NCI-H2029 treated with DMSO at 0.1 percent for 48 hours (cell line): ENCODE measurements around the gene RRP36.
"Not testable (repeated sequence)": the region's sequence is repeated elsewhere in the genome, so short reads cannot be mapped to it uniquely, and the experiment has no call there.

Experiments used
- DNase-seq: peaks from one replicate; lab custom pipeline; 2025; lab: John Stamatoyannopoulos, UW

The RRP36 gene

DNA sequence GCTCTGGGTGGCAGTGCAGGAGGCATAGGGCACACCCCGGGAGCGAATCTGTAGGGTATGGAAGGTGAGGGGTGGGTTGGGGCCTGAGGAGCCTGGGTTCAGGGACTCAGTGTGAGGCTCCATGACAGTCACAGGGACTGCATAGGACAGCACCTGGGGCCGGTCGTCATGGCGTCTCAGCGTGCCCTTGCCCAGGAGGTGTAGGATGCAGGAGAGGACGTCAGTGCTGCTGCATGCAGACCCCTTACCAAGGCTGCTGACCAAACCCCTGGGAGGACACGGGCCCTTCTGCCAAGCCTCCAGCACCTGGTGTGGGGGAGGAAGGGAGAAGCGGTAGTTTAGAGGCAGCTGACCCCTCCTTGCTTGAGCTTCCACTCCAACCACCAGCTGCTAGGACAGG, 16.3 kb downstream of the RRP36 start:
- DNase-seq = no peak

DNA sequence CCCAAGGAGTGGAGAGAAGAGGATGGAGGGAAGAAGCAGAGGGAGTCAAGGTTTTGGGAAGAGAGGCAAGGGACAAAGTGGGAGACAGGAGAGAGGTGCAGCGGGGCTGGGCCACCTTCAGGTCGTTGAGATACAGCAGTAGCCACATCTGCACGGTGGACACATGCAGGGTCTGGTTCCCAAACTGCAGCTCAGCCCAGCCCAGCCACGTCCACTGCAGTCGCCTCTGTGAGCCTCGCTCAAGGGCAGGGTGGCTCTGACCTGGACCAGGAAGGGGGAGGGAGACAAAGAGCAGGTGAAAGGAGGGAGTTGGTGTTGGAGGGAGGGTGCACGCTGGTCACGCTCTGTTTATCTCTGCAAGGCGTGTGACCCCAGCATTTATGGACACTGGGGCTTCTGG, 17.3 kb downstream of the RRP36 start:
- no peak for DNase-seq

DNA sequence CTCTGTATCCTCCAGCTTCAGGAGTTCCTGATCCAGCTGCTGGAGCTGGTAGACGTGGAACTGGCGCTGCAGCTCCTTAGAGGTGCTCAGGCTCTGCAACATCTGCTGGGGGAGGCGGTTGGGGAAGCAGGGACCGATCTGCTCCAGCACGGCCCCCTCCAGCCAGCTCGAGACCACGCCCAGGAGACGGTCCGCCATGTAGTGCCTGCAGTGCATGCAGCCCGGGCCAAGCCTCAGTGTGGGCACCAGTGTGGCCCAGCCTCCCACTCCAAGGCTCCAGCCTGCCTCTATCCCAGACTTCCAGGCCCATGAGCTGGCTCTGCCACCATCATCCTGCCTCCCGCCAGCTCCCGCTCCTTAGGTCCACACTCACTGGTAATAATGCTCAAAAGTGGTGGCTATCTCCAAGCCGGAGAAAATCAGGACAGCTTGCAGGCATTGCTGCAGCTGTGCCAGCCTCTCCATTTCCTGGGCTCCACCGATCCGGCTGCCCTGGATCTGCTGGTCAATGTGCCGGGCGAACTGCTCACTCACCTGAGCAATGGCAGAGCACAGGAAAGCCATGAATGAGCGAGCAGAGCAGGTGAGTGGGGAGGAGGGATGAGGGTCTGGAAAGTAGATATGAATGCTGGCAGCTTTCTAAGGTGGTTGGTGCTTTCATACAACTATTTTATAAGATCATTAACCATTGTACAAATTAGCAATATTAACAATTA, 19.3 kb downstream of the RRP36 start:
- no peak for DNase-seq

DNA sequence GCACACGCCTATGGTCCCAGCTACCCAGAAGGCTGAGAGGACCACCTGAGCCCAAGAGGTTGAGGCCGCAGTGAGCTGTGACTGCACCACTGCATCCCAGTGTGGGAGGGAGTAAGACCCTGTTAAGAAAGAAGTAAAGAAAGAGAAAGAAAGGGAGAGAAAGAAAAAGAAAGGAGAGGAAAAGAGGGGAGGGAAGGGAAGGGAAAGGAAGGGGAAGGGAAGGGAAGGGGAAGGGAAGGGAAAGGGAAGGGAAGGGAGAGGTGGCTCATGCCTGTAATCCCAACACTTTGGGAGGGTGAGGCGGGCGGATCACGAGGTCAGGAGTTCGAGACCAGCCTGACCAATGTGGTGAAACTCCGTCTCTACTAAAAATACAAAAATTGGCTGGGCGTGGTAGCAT, 20.1 kb downstream of the RRP36 start:
- DNase-seq = not testable (repeated sequence)

DNA sequence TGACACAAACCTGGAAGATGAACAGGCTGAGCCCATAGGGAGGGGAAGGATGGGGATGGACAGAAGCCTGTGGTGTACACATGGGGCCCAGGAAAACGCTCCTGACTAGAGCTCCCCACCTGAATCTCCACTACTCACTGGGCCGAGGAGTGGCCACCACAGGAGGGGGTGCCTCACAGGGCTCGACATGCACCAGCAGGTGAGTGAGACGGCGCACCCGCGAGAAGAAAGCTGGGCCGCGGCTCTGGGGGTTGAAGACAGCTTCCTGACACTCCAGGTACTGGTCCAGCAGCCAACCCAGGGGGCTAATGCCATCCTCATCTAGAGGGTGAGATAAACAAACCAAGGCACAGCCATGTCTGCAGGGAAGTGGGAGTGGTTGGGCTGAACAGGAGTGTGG, 21.9 kb downstream of the RRP36 start:
- DNase-seq = no peak

DNA sequence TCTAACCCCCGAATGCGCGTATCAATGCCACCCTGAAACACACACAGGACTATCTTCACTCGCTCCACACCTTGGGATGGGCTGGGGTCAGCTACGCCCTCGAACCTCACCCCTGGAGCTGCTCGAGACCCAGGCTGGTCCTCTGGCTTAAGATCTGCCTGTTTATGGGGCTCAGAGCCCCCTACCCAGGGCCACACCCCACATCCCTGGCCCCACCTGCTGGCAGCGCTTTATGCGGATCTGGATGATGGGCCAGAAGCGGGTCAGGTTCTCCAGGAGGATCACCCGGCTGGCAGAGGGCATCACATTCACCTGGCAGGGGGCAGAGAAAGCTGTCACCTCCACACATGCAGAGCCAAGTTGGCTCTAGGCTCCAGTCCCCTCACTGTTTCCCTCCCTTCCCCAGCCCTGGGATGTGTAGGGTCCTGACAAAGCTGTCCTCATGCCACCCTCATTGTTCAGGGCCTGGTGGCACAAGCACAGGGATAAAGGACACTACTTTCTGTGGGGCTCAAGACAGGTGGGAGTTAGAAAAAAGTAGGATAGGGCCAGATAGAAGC, 24.0 kb downstream of the RRP36 start:
- DNase-seq = no peak

DNA sequence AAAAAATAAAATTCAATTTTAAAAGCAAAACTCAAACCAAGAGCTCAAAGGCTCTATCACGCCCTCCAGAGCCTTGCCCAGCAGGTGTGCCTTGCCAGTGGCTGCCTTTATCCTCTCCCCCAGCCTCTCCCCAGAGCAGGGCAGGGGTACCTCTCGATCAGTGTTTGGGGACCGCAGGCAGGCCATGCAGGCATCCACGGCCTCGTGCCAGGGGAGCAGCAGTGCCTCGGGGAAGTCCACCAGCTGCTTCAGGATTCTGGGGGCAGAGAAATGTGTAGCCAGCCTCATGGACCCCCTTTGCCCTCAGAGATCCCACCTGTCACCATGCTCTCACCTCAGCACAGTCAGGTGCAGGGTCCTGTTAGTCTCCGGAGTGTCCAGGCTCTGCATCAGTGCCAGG, 26.6 kb downstream of the RRP36 start:
- no peak for DNase-seq

DNA sequence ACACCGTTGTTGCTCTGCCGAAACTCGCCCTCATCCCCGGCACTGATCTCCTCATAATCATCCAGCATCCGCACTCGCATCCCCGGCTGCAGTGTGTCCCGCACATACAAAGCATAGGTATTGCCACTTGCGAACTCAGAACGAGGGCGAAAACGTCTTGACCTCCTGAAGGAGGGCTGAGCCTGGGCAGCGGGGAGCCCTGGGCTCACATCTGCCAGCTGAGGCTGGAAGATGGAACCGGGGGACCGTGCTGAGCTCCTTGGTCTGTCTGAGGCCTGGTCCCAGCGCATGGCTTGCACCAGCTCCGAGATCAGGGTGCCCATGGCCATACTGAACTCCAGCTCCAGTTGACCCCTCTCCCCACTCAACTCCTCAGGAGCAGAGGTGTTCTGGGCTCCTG, 29.6 kb downstream of the RRP36 start:
- no peak for DNase-seq

DNA sequence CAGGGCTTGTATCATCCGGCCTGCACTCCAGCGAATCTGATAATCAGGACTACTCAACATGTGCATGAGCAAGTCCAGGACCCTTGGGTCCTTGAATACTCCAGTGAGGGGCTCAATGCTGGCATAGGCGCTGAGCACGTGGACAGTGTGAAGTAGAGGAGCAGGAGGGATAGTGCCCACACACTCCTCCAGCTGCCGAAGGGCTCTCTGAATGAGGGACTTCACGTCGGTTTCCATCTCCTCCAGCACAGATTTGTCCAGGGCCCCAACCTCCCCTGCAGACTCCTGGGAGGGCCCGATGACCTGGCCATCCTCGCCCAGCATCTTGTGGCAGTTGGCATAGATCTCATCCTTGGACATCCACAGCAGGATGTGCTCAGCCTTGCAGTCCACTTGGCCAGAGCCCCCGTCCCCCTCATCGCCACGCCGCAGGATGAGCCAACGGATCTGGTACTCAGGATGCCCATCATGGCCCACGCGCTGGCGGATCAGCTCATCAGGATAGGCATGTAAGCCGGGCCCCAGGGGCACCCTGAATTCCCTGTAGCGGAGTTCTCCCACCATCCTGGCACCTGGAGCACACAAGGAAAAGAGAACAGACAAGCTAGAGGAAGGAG, 30.9 kb downstream of the RRP36 start:
- no peak for DNase-seq

DNA sequence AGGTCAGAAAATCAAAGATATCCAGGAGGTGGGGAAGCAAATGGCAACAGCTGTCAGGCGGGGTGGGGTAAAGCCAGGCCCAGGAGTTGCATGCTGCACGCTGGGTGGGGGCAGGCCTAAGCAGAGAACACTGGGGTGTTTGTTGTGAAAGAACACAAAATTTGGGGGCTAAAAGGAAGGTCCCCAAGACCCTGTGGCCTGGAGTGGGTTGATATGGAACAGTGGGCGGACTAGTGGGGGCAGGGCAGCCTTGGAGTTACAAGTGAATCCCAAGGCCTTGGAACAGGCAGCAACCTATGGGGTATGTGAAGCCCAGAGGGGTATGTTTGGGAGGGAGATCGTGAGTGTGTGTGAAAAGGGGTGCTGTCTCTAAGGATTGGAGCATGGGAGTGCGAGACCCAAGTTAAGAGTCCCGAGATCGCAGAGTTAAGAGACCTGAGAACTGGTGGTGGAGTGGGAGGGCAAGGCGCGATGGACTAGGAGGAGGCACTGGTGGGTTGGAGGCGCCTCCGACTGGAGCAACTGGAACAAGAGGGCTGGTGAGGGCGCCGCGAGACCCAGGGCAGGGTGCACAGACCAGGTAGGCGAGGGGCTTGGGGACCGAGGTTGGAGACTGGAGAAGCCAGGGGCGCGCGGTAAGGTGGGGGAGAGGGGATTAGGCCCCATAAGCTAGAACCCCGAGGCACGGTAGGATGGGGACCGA, 31.6 kb downstream of the RRP36 start:
- no peak for DNase-seq

DNA sequence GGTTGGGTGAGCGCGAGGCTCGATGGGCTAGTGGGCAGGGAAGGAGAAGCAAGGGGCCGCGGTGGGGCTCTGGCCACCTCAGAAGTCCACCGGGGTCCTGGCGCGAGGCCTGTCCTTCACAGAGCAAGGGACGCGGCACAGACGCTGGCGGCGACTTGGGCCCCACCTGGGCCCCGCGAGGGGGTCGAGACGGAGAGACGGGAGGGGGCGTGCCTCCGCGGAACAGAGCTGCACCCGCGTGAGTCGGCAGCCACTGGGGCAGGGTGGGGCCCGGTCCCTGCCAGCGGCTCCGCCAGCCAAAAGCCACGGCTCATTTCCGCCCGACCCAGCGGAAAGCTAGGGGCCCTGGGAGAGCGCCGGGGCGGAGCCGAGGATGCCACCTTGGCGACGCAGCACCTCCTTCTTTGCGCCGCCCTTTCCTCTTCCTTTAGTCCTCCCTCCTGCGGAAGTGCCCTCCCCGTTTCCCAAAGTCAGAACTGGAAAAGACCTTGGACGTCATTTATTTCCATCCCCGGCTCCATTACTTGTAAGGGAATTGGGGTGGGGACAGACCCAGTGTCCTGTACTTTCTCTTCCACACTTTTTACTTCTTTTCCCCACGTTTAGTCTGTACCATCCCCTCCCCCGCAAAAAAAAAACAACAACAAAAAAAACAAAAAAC, 32.3 kb downstream of the RRP36 start, which contains the start of gene CUL7:
CUL7 (minus strand) TSS at position 307 of the 661 bp plus-strand sequence. CDS start 1,063 bp downstream, outside the sequence.
- DNase-seq = peak; percentile 91

DNA sequence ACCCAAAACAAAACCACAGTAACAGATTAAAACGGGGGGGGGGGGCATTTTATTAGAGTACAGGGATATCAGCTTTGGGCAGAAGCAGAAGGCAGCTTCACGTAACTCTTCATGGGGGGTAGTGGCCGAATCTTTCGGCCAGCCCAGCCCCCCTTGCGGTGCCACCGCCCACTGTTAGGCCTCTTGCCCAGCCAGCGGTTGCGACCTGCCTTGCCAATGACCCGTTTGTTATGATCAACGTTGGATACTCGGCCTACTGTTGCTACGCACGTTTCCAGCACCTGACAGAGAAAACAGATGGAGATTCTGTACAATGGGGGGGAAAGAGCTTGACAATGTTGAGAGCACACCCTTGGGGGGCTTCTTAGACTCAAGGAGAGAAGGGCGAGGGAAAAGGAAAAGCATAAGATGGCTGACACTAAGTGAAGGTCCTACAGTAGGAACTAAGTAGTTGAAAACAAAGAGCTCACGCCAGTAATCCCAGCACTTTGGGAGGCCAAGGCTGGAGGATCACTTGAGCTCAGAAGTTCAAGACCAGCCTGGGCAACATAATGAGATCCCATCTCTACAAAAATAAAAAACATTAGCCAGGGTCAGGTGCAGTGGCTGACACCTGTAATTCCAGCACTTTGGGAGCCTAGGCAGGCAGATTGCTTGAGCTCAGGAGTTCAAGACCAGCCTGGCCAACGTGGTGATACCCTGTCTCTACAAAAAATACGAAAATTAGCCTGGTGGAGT, 33.0 kb downstream of the RRP36 start:
- no peak for DNase-seq

DNA sequence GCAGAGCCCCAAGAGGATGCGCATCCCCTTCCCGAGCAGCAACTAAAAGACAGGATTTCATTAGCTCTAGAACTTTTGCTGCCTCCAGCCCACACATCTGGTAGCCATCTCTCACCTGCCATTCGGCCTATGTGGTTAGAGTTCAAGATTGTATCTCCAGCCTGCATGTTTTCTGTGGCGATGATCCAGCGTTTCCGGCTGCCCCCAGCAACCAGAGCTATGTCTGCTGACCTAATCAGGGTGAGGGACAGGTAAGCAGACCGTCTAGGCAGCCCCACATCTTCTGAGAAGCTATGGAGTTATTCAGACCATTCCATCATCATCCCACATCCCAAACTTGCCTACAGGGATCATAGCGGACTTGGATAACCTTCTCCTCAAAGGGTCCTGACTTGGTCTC, 34.5 kb downstream of the RRP36 start:
- DNase-seq = no peak

DNA sequence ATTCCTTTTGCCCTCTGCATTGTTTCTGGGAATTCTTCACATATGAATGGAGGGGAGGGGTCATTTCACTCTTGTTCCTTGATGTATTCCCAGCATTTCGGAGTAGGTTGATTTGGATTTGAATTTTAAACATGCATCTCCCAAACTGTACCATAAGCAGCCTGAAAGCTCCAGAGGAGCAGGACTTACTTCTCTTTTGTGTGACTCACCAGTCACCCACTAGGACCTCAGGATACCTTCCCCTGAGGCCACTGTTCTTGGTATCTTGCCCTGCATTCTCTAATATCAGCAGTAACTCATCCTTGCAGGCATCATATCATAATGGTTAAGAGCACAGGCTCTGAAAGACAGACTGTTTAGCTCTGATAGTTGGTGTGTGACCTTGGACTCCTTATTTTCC, 37.1 kb downstream of the RRP36 start:
- no peak for DNase-seq

DNA sequence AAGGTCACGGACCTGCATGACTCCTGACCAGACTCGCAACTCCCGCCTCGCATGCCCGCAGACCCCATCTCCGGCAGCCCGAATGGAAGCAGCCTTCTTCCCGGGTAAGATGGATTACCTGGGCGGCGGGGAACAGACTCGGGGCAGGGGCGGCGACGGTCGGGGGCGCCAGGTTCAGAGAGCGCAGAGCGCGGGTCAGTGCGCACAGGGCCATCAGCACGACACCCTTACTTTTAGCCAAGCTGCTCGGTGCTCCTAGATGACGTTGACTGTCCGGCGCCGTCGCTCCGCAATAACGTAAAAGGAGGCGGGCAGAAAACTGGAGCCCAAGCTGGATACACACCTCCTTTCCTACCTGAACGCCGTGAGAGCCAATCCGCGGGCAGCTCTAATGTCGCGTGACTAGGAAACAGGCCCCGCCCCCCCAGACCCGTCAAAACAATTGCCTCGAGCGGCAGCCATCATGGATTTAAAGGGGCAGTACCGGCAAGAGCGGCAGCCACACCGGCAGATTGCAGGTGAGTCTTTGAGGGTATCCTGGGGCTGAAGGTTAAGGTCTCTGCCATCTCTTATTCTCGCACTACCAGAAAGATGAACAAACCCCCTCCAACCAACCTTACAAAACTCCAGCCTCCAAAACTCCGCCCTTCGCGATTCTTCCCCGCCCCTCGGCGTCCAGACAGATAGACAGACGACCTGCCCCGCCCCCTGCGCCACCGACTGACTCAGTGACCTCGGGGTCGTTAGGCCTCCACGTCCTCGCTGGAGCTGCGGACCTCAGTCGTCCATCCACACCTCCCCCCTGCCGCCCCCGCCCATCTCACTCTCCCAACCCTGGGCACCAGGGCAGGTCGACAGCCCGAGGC, 38.0 kb downstream of the RRP36 start, which contains the start of the genes KLC4 and MRPL2:
KLC4 (plus strand) TSS at position 464 of the 866 bp plus-strand sequence. CDS start 1,705 bp downstream, outside the sequence.
MRPL2 (minus strand) TSS at position 267 of the 866 bp plus-strand sequence; CDS start at position 214, 53 bp downstream.
- DNase-seq = peak; percentile 92

DNA sequence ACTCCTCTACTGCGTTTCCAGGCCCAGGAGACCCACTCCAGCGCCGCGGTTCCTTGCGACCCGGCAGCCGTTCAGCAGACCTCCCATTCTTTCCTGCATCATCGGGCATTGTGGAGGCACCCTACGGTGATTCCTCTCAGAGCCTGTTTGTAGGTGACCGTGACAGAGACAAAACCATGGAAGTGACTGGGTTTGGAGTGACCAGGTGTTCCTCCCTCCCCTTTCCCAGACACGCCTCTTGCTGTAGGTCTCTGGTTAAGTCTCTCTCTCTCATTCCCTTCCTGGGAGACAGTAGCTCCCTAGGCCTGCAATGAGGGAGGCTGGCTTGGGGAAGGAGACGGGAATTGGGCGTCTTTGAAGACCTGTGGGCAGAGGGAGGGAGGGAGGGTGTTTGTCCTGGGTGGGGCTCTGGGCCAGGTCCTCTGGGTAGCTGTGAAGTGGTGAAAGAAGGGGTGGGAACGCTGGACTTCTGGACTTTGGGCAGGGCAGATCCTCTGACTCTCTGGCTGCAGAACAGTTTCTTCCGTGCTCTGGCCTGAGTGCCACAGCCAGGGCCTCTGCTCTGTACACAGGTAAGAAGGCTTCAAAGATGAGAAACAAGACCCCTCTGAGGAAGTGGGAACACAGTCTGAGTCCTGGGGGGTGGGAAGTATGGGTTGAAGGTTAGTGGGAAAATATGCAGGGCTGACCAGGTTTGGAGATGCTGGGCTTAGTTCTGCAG, 38.8 kb downstream of the RRP36 start:
- peak; percentile 19 for DNase-seq

DNA sequence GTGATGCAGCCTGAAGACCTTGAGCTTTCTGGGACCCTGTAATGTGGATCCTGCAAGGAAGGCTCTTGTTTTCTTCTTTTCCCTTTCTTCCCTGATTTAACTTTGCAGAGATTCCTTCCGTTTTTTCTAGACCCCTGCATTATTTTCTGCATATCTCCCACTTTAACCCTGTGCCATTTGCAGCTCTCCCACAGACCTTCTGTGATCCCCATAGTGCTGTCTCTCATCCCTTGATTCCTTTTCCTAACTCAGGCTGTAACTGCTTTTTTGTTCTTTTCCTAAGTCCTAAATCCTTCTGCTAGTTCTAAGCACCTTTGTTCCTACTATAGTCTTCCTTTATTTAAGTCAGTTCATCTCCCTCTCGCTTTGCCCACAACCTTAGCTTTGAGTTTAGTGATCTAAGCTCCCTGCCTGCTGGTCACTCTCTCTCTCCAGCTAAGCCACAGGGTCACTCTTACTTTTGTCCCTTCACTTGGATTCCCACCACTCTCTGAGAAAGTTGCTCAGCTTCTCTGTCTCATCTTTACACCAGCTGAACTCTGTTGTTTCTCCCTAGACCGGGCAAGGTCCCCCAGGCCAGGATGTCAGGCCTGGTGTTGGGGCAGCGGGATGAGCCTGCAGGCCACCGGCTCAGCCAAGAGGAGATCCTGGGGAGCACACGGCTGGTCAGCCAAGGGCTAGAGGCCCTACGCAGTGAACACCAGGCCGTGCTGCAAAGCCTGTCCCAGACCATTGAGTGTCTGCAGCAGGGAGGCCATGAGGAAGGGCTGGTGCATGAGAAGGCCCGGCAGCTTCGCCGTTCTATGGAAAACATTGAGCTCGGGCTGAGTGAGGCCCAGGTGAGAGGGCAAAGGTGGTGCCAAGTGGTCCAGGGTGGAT, 39.6 kb downstream of the RRP36 start:
- no peak for DNase-seq

DNA sequence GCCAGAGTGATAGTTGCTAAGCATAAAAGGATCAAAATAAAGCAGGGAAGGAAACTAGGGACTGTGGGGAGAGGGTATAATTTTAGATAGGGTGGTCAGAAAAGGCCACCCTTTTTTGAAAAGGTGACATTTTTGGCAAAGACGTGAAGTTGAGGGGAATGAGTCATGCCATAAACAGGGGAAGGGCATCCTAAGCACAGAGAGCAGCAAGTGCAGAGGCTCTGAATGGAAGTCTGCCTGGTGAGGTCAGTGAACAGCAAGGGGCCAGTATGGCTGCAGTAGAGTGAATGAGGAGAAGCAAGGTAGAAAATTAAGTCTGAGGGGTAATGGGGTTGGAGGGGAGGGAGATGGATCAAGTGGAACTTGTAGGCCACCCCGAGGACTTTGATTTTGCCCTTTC, 40.4 kb downstream of the RRP36 start:
- DNase-seq = no peak

DNA sequence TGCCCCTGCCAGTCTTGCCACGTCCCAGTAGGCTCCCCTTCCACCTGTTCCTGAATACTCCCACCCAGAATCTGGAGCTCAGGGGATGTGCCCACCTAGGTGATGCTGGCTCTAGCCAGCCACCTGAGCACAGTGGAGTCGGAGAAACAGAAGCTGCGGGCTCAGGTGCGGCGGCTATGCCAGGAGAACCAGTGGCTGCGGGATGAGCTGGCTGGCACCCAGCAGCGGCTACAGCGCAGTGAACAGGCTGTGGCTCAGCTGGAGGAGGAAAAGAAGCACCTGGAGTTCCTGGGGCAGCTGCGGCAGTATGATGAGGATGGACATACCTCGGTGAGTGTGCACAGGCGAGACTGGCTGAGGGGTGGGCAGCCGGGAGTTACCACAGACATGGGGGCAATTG, 41.4 kb downstream of the RRP36 start:
- DNase-seq = no peak
